PC-3 (cell line): ENCODE results near the gene CNTN4. TPM values are rescaled to one million over a fixed set of nuclear protein-coding genes. Genes with fewer than 3 reads are reported as not detected.

Experiments
- ATAC-seq: fragments of 200-7000 bp; cut with Tn5 transposase; 2 replicates; pipeline ENCODE4 v1.9.1; 2020; ENCODE audit warnings: mild to moderate bottlenecking, moderate library complexity
- BruUV-seq: library from RNA; stranded (reverse); fragments of 400-500 nt; replicated peaks from 2 replicates; lab custom pipeline; 2021; lab: Mats Ljungman, UMichigan
- CTCF ChIA-PET: fragments of 300-600 bp; sonication (Branson Sonifier 250); formaldehyde crosslinking; loops from one replicate; lab custom pipeline; 2022; ENCODE audit warnings: antibody characterized with exemption; lab: Charles Lee
- POLR2A ChIA-PET: fragments of 300-600 bp; sonication (Branson Sonifier 250); formaldehyde crosslinking; loops from one replicate; lab custom pipeline; 2022; ENCODE audit warnings: antibody characterized with exemption; ENCODE audit not compliant: unreplicated experiment; lab: Charles Lee
- DNase-seq: peaks from one replicate; pipeline ENCODE4 v3.0.0-alpha.2; 2015
- H2AFZ ChIP-seq: fragments of 300-600 bp; sonication (generic); 2 replicates; pipeline ENCODE4 v1.6.0; 2016; ENCODE audit warnings: antibody characterized with exemption, low read length
- H3F3A ChIP-seq: fragments of 300-600 bp; sonication (generic); one replicate; pipeline ENCODE4 v1.6.0; 2017; ENCODE audit warnings: antibody characterized with exemption, low read length, control low read depth, mild to moderate bottlenecking; ENCODE audit not compliant: unreplicated experiment
- H3K27ac ChIP-seq: fragments of 300-600 bp; sonication (generic); 2 replicates; pipeline ENCODE4 v1.5.1; 2016; ENCODE audit warnings: mild to moderate bottlenecking, low read length
- H3K27me3 ChIP-seq: fragments of 300-600 bp; sonication (generic); 2 replicates; pipeline ENCODE4 v1.6.1; 2016; ENCODE audit warnings: low read length, mixed read lengths
- H3K36me3 ChIP-seq: fragments of 300-600 bp; sonication (generic); 2 replicates; pipeline ENCODE4 v1.6.1; 2016; ENCODE audit warnings: low read depth, mixed run types, low read length, mixed read lengths
- H3K4me1 ChIP-seq: fragments of 300-600 bp; sonication (generic); 2 replicates; pipeline ENCODE4 v1.5.1; 2016; ENCODE audit warnings: low read length; ENCODE audit not compliant: insufficient read depth
- H3K4me2 ChIP-seq: fragments of 300-600 bp; sonication (generic); 2 replicates; pipeline ENCODE4 v1.6.0; 2016; ENCODE audit warnings: low read length
- H3K4me3 ChIP-seq: fragments of 300-600 bp; sonication (generic); 2 replicates; pipeline ENCODE4 v1.5.1; 2016; ENCODE audit warnings: mild to moderate bottlenecking, low read length, mixed read lengths
- H3K79me2 ChIP-seq: fragments of 300-600 bp; sonication (generic); 2 replicates; pipeline ENCODE4 v1.6.1; 2017; ENCODE audit warnings: low read length, mixed read lengths
- H3K9ac ChIP-seq: fragments of 300-600 bp; sonication (generic); 2 replicates; pipeline ENCODE4 v1.6.0; 2016; ENCODE audit warnings: mild to moderate bottlenecking, low read length
- H3K9me2 ChIP-seq: fragments of 300-600 bp; sonication (generic); replicated peaks from 2 replicates; pipeline ENCODE4 v1.6.1; 2016; ENCODE audit warnings: mixed run types, low read length, mixed read lengths
- H3K9me3 ChIP-seq: fragments of 300-600 bp; sonication (generic); 2 replicates; pipeline ENCODE4 v1.6.1; 2016; ENCODE audit warnings: low read length, mixed read lengths
- H4K20me1 ChIP-seq: fragments of 300-600 bp; sonication (generic); 2 replicates; pipeline ENCODE4 v1.6.1; 2016; ENCODE audit warnings: low read length, mixed read lengths
- EZH2 ChIP-seq: fragments of 300-600 bp; sonication (generic); IDR thresholded peaks from one replicate; pipeline ENCODE4 v1.6.1; 2017; ENCODE audit warnings: antibody characterized with exemption, mild to moderate bottlenecking, low read length; ENCODE audit not compliant: unreplicated experiment
- EZH2phosphoT487 ChIP-seq: fragments of 300-600 bp; sonication (generic); IDR thresholded peaks from 2 replicates; pipeline ENCODE4 v1.6.1; 2018; ENCODE audit warnings: mild to moderate bottlenecking, antibody characterized with exemption, low read length, borderline replicate concordance
- intact Hi-C: fragments of 100-400 bp; cut with micrococcal nuclease; formaldehyde crosslinking; loops from 2 replicates; pipeline ENCODE4 v1.9.0; 2023
- total RNA-seq: library from RNA; depleted of rRNA; stranded (reverse); fragments of >200 nt; gene quantifications from 2 replicates; pipeline ENCODE4 v1.2.3, GENCODE V29; 2014
- TF ChIP-seq, protein P1 (sequence below): fragments of 300-600 bp; sonication (generic); conservative IDR thresholded peaks from 2 replicates; pipeline ENCODE4 v1.5.1; 2017; ENCODE audit warnings: antibody characterized with exemption, low read depth, mild to moderate bottlenecking, low read length

CNTN4 gene
- total RNA-seq, 1 experiment from 2014 or later, result not detected

DNA sequence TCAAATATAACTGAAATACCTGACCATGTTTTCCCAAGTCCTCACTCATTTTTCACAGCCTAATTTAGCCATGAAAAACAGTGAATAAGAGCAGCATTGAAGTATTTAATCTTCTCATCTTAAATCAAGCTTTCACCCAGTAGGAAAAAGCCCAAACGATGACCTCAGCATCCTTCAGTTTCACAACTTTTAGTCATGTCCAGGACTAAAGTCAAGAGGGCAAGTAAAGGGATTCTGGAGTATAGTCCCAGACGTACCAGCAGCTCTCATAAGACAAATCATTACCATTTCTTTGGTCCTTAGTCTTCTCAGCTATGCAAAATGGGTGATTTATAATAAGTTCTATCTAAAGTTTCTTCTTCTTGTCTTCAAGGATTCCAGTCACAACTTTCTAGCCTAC is 774.2 kb downstream of the CNTN4 start:
- ATAC-seq, result no peak
- H3K4me3 ChIP-seq, result no peak overlapping the region
- intact Hi-C loops, result no loop called here
- no peaks in the 10 kb centered on the region for H3K27me3 ChIP-seq
- no peaks in the 10 kb centered on the region for H3K4me1 ChIP-seq
- H3K9me3 ChIP-seq, result peaks cover 19% of the 10 kb centered on the region
- no peak for DNase-seq
- POLR2A ChIA-PET, result no interaction called here
- H3K36me3 ChIP-seq, result no peaks in the 10 kb centered on the region
- no peaks in the 10 kb centered on the region for H3F3A ChIP-seq
- CTCF ChIA-PET, result no interaction called here
- no TSS peak for BruUV-seq
- H3K9me2 ChIP-seq, result no peaks in the 10 kb centered on the region
- H3K4me2 ChIP-seq, result no peak overlapping the region
- H3K27ac ChIP-seq, result no peak overlapping the region
- H3K9ac ChIP-seq, result no peak overlapping the region
- no peaks in the 10 kb centered on the region for H3K79me2 ChIP-seq
- TF ChIP-seq EZH2 (no peak), EZH2phosphoT487 (no peak)
- TF ChIP-seq, protein P1, sequence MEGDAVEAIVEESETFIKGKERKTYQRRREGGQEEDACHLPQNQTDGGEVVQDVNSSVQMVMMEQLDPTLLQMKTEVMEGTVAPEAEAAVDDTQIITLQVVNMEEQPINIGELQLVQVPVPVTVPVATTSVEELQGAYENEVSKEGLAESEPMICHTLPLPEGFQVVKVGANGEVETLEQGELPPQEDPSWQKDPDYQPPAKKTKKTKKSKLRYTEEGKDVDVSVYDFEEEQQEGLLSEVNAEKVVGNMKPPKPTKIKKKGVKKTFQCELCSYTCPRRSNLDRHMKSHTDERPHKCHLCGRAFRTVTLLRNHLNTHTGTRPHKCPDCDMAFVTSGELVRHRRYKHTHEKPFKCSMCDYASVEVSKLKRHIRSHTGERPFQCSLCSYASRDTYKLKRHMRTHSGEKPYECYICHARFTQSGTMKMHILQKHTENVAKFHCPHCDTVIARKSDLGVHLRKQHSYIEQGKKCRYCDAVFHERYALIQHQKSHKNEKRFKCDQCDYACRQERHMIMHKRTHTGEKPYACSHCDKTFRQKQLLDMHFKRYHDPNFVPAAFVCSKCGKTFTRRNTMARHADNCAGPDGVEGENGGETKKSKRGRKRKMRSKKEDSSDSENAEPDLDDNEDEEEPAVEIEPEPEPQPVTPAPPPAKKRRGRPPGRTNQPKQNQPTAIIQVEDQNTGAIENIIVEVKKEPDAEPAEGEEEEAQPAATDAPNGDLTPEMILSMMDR, result no peak
- H4K20me1 ChIP-seq, result no peaks in the 10 kb centered on the region
- no peak overlapping the region for H2AFZ ChIP-seq

DNA sequence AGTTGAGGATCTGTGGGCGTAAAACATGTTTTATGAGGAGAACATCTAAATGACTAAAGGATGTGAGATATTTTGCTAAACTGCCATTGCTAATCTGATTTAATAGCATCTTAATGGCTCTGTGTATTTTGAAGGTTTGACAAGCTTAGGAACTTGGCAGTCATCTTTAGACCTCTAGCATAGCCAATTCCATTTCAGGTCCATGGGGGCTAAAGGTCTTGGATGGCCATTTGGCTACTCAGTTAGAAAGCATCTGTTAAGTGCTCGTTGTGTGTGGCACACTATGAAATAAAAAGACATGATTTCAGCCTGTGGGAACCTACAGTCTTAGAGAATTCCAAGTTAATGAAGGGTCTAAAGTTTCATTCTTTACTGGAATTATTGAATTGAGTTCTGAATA is 775.3 kb downstream of the CNTN4 start:
- POLR2A ChIA-PET, result no interaction called here
- Histone ChIP-seq H3K4me3 (no peak overlapping the region), H2AFZ (no peak overlapping the region), H3K27me3 (no peaks in the 10 kb centered on the region), H3K4me1 (no peaks in the 10 kb centered on the region), H3K9me2 (no peaks in the 10 kb centered on the region), H3F3A (no peaks in the 10 kb centered on the region), H4K20me1 (no peaks in the 10 kb centered on the region), H3K79me2 (no peaks in the 10 kb centered on the region), H3K36me3 (no peaks in the 10 kb centered on the region), H3K9ac (no peak overlapping the region), H3K4me2 (no peak overlapping the region), H3K27ac (no peak overlapping the region), H3K9me3 (peaks cover 23% of the 10 kb centered on the region)
- CTCF ChIA-PET, result no interaction called here
- no peak for TF ChIP-seq EZH2phosphoT487
- TF ChIP-seq, protein P1, result no peak
- no peak for TF ChIP-seq EZH2
- intact Hi-C loops, result no loop called here
- BruUV-seq, result no TSS peak
- ATAC-seq (no peak), DNase-seq (no peak)

DNA sequence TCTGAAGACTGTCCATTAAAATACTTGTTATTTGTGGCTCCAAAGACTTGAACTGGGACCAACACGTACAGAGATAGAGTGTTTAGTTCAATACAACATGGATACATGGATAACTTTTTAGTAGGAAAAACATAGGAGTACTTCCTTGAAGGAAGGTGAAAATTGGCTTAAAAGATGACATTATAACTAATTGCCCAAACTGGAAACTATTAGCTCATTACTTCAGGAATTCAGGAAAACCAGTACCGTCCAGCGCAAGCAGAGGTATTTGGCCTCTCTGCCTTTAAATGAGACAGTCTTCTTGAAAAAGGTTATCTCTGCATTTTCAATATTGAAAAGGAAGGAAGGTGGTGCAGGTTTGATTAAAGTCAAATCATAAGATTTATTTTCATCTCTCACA is 777.0 kb downstream of the CNTN4 start:
- no peak overlapping the region for H3K9ac ChIP-seq
- no peak overlapping the region for H3K27ac ChIP-seq
- ChIA-PET CTCF (no interaction called here), POLR2A (no interaction called here)
- no peak overlapping the region for H3K4me2 ChIP-seq
- no peaks in the 10 kb centered on the region for H3K27me3 ChIP-seq
- no peaks in the 10 kb centered on the region for H3K9me2 ChIP-seq
- no peak overlapping the region for H3K4me3 ChIP-seq
- H3K9me3 ChIP-seq, result peaks cover 26% of the 10 kb centered on the region
- no peak for DNase-seq
- H3K36me3 ChIP-seq, result no peaks in the 10 kb centered on the region
- no peak for ATAC-seq
- TF ChIP-seq, protein P1, result no peak
- no peak for TF ChIP-seq EZH2phosphoT487
- no peak for TF ChIP-seq EZH2
- no peaks in the 10 kb centered on the region for H3K79me2 ChIP-seq
- intact Hi-C loops, result no loop called here
- no peaks in the 10 kb centered on the region for H4K20me1 ChIP-seq
- no peak overlapping the region for H2AFZ ChIP-seq
- BruUV-seq, result no TSS peak
- no peaks in the 10 kb centered on the region for H3F3A ChIP-seq
- H3K4me1 ChIP-seq, result no peaks in the 10 kb centered on the region
